T47D (cell line): ENCODE results near the gene ZNF626.
A peak's percentile ranks its signal among the peaks of the same experiment; 100 is the strongest.
"Not testable (repeated sequence)": the region's sequence is repeated elsewhere in the genome, so short reads cannot be mapped to it uniquely, and the experiment has no call there.

Experiments
- DNase-seq, 2 experiments: peaks; one replicate each; pipeline versions ENCODE4 v3.0.0 to v3.0.0-alpha.2; 2011 to 2012; ENCODE audit warnings: low read depth in 1 of 2, low spot score in 1 of 2
- JUND ChIP-seq: IDR thresholded peaks from 2 replicates; pipeline ENCODE4 v1.6.1; 2012; ENCODE audit warnings: low read depth
- in situ Hi-C: cut with HindIII; loops from 2 replicates; pipeline ENCODE4 v1.10.0; 2016; ENCODE audit warnings: low sequenced_read_pairs, low pct_unique_long_range_greater_than_20kb

Gene ZNF626

GRCh38 chr19:20661150-20661819 is at the start of gene ZNF626:
Gene ZNF626, minus strand, starts transcription at chr19:20661571. Its CDS starts 125 bp downstream, at chr19:20661446.
- DNase-seq: peak; percentile 72 to 99
- in situ Hi-C loops: no loop called here
- TF ChIP-seq JUND: no peak

- no peak for DNase-seq
- in situ Hi-C loops: no loop called here
- no peak for TF ChIP-seq JUND
Measured at GRCh38 chr19:20669263-20669662, 7.9 kb upstream of the ZNF626 start.

GRCh38 chr19:20667281-20667680 is 5.9 kb upstream of the ZNF626 start:
- no peak for DNase-seq
- in situ Hi-C loops: no loop called here
- no peak for TF ChIP-seq JUND

- in situ Hi-C loops: no loop called here
- no peak for TF ChIP-seq JUND
- no peak for DNase-seq
Measured at GRCh38 chr19:20664901-20665781, 3.8 kb upstream of the ZNF626 start.

- not testable (repeated sequence) for DNase-seq
Measured at GRCh38 chr19:20664475-20664874, 3.1 kb upstream of the ZNF626 start.

GRCh38 chr19:20662421-20663105 is 1.2 kb upstream of the ZNF626 start:
- in situ Hi-C loops: no loop called here
- no peak for TF ChIP-seq JUND
- DNase-seq: no peak

More at GRCh38 chr19:20664475-20664874, 3.1 kb upstream of the ZNF626 start:
- in situ Hi-C loops: not testable (repeated sequence)

GRCh38 chr19:20660473-20661140 is 764 bp downstream of the ZNF626 start:
- no peak for TF ChIP-seq JUND
- in situ Hi-C loops: no loop called here
- DNase-seq: peak in 1 of 2 experiments; percentile 27

- no peak for TF ChIP-seq JUND
- no peak for DNase-seq
- in situ Hi-C loops: no loop called here
Measured at GRCh38 chr19:20640545-20640944, 20.8 kb downstream of the ZNF626 start.

GRCh38 chr19:20640023-20640422 is 21.3 kb downstream of the ZNF626 start:
- no peak for DNase-seq
- in situ Hi-C loops: no loop called here
- no peak for TF ChIP-seq JUND

GRCh38 chr19:20624560-20624959 is 36.8 kb downstream of the ZNF626 start:
- in situ Hi-C loops, DNase-seq: not testable (repeated sequence)

- in situ Hi-C loops: no loop called here
- no peak for TF ChIP-seq JUND
- peak in 1 of 2 experiments; percentile 74 for DNase-seq
Measured at GRCh38 chr19:20616071-20616470, 45.3 kb downstream of the ZNF626 start.

GRCh38 chr19:20614971-20615370 is 46.4 kb downstream of the ZNF626 start:
- DNase-seq, in situ Hi-C loops: not testable (repeated sequence)
